Stimulated activated CD8-positive, alpha-beta memory T cell treated with anti-CD3 and anti-CD28 coated beads, Interleukin-12 subunit alpha, Interleukin-12 subunit beta, amount 100 ng/mL, for 1 hour (primary cell): ENCODE data around the gene JMJD1C.
A peak's percentile ranks its signal among the peaks of the same experiment; 100 is the strongest.
"Not testable (repeated sequence)": the region's sequence is repeated elsewhere in the genome, so short reads cannot be mapped to it uniquely, and the experiment has no call there.

Experiments used
- DNase-seq: peaks from one replicate; pipeline ENCODE4 v3.0.0-alpha.2; 2020; ENCODE audit warnings: low read depth

Gene JMJD1C

DNA sequence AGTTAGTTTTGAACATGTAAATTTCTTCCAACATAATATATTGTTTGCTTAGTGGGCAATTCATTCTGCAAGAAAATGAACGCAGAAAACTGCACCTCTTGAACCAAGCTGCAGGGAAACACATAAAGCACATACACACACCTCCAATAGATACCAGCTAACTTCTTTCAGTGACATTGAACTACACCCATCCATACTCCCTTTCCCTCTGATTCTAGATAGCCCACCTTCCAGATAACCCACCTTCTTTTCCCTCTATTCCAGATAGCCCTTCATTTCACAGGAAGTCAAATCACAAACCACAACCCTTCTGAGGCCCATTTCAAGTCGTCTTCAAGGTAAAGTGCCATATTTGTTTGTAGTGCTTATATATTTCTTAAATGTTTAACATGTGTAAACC, 304.2 kb downstream of the JMJD1C start:
- no peak for DNase-seq

DNA sequence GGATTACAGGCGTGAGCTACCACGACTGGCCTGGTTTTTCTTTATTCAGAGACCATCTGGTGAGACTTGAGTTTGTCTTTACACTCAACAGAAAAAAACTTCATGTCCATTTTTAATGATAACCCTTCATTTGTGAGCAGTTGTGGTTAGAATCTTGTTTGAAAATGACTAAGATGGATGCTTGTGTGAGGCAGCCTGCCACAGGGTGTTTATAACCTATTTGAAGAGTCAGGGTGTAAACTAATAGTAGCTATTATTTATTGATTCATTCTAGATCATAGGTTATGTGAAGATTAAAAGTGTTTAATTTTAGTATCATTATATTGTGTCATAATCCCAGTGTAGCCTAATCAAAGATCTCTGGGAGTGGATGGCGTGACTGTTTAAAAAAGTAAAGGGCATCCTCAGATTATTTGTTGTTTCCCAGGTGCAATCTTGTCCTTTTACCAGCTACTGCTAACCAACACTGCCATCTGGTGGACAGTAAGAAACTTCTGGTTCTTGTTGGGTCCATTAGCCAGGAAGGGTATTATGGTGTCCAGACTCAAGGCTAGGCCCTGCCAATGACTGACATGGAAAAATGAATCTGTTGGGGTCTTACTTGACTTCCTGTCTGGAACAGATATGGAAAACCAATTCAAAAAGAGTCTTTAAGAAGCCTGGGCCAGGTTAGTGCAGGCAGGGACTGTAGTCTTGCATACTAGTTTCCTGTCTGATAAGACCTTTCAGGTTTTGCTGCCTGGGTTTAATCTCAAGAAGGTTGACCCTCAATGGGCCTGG, 307.7 kb downstream of the JMJD1C start:
- peak; percentile 19 for DNase-seq

DNA sequence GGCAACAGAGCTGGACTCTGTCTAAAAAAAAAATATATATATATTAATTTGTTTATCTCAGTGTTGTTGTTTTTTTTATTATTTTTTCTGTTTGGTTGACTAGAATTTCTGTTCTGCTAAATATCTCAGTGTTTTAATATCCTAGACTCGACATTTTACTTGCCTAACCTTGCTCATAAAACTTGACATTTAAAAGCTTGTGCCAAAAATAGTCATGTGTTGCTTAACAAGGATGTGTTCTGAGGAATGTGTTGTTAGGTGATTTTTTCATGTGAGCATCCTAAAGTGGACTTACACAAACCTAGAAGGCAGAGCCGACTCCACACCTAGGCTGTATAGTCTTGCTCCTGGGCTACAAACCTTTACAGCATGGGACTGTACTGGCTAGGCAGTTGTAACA, 309.5 kb downstream of the JMJD1C start:
- no peak for DNase-seq

DNA sequence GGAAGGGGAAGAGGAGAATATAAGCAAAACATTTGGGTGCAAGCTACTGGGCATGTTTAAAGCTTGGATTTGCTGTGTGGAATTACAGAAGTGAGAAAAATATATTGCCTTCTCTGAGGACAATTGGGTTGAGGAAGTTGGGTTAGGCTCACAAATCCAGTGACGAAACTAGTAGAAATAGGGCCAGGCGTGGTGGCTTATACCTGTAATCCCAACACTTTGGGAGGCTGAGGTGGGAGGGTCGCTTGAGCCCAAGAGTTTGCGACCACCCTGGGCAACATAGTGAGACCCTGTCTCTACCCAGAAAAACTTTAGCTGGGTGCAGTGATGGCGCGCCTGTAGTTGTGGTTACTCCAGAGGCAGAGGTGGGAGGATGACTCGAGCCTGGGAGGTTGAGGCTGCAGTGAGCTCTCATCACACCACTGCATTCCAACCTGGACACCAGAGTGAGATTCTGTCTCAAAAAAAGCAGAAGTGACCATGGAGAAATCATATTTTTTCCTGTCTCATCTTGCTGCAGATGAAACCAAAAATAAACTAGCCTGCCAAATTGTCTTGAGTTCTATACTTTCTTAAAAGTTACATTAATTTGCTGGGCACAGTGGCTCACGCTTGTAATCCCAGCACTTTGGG, 310.3 kb downstream of the JMJD1C start:
- DNase-seq: no peak

DNA sequence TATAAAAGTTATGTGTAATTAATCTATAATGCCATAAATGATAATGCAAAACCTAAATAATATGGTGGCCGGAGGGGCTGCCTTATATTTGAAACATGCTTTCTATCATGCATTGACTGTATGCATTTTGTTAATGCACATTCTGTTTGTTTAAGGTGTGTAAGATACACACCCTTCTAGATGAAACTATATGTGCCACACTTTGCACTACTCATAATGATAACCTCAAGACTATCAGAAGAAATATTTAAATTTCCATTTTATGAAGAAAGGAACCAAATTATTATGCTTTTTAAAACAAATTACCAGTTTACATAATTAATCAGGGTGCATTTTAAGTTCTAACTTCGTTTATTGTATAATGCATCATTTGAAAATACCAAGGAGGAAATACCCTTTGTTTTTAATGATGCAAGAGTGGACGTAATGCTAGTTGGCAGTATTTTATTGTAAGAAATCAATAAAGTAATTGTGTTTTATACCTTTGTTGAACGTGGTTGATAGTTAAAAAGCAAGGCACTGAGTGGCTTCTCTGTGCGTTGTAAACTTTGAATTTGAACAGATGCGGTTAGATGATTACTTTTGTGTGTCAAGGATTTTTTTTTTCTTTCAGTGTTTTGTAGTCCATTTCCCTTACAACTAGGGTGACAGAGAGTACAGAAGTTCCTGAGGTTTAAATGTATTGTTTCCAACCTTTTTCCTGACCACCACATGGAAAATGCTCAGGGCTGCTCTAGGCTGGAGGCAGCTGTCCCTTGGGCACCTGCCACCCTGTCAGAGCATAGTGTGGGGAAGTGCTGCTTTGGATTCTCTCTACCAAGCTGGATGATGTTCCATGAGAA, 311.0 kb downstream of the JMJD1C start:
- DNase-seq: no peak

DNA sequence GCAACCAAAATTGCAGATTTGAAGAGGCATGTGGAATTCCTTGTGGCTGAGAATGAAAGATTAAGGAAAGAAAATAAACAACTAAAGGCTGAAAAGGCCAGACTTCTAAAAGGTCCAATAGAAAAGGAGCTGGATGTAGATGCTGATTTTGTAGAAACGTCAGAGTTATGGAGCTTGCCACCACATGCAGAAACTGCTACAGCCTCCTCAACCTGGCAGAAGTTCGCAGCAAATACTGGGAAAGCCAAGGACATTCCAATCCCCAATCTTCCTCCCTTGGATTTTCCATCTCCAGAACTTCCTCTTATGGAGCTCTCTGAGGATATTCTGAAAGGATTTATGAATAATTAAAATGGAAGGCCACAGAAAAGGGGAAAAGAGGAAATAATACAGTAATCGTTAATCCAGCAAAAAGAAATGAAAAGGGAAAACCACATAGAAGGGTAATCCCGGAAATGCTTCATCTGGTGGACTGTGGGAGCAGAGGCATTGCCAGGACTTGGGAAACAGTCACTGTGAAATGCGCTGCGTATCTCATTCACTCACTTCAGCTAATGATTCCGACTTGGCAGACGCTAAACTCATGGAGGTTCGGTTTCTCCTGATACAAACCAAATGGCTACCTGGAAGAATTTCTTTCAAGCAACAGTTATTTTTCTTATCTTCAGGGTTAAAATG, 311.8 kb downstream of the JMJD1C start:
- not testable (repeated sequence) for DNase-seq

DNA sequence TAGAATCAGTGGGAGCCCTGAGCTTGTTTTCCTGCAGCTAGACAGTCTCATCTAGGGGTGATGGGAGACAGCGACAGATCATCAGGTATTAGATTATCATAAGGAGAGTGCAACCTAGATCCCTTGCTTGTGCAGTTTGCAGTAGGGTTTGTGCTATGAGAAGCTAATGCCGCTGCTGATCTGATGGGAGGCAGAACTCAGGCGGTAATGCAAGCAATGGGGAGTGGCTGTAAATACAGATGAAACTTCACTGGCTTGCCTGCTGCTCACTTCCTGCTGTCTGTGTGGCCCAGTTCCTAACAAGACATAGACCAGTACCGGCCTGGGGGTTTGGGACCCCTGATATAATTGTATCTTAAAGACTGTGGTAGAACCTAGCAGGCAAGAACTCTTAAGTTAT, 315.0 kb downstream of the JMJD1C start:
- DNase-seq: no peak

DNA sequence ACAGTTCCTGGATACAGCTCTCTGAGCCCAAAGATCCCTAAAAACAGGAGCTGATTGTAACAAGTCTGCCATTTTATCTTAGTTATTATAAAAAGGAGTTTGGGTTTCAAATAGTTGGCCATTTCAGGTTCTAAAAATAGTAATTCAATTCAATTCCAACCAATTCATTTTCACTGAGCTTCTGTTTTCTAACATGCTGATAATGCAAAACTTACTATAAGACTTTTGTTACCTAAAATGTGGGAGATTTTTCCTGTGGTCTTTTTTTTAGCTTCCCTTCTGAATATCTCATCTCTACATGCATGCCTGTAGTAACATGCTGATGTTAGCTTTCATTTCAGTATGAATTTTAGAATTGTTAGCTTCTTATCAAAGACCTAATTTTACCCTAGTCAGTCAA, 319.3 kb downstream of the JMJD1C start:
- no peak for DNase-seq

DNA sequence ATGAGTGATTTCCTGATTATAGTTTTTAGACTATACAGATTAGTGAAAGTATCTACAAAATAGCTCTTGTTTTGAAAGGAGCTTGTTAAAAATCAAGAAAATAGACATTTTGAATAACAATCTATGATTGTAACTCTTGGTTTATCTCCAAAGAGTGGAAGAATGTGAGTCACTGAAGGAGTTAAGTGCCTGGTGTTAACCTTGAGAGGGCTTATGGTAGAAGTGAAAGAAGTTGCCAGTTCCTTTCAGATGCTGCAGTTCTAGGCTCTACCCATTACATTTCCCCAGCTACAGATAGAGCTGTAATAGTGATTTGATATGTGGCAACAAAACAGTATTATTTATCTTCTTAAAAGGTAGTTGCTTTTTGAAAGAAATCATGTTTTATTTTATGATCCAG, 320.0 kb downstream of the JMJD1C start:
- DNase-seq: no peak

DNA sequence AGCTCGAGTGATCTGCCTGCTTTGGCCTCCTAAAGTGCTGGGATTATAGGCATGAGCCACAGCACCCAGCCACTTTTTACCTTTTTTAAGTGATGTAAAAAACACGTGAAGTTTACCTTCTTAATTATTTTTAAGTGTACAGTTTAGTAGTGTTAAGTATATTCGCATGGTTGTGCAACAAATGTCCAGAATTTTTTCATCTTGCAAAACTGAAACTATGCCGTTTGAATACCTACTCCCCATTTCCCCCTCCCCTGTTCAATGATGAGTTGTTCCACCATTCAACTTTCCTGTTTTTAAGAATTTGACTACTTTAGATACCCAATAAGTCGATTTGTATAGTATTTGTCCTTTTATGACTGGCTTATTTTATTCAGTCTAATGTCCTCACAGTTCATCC, 321.8 kb downstream of the JMJD1C start:
- DNase-seq: no peak

DNA sequence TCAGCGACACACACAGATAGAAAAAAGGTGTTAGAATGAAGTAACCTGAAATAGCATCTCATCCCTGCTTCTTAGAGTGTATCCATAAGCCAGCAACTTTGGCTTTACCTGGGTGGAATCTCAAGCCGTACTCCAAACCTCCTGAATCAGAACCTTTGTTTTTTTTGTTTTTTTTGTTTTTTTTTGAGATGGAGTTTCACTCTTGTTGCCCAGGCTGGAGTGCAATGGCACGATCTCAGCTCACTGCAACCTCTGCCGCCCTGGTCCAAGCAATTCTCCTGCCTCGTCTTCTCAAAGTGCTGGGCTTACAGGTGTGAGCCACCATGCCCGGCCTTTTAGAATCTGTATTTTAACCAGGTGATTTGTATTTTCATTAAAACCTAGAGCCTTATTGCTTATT, 323.6 kb downstream of the JMJD1C start:
- DNase-seq: no peak

DNA sequence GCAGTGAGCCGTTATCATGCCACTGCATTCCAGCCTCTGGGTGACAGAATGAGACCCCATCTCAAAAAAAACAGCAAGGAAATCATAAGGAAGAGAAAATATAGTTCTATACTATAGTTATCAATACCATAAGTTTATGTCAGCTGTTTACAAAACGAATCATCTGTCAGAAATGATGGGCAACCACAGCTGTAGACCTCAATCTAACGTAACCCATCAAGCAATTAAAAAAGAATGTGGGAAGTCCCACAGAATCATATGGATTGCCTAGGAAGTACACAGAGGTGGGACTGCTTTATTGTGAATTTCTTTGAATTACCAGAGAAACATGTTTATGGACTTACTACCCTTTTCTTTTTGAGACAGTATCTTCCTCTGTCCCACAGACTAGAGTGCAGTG, 325.7 kb downstream of the JMJD1C start:
- DNase-seq: no peak

DNA sequence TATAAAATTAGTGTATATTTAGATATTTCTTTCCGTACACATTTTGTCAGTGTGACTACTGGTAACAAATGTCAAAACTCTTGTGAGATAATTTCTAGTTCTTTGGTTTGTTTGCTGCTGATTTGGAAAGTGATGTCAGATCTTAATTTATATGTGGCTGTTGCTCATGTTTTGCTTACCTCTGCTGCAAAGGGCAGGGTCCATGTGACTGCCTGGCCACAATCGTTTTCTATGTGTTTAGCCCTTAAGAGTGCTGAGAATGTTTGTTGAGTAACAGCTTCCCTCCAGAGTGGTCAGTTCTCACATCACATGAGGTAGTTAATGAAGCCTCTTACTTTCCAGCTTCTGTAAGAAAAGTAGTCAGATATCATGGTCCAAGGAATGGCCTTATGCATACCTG, 328.5 kb downstream of the JMJD1C start:
- DNase-seq: no peak

DNA sequence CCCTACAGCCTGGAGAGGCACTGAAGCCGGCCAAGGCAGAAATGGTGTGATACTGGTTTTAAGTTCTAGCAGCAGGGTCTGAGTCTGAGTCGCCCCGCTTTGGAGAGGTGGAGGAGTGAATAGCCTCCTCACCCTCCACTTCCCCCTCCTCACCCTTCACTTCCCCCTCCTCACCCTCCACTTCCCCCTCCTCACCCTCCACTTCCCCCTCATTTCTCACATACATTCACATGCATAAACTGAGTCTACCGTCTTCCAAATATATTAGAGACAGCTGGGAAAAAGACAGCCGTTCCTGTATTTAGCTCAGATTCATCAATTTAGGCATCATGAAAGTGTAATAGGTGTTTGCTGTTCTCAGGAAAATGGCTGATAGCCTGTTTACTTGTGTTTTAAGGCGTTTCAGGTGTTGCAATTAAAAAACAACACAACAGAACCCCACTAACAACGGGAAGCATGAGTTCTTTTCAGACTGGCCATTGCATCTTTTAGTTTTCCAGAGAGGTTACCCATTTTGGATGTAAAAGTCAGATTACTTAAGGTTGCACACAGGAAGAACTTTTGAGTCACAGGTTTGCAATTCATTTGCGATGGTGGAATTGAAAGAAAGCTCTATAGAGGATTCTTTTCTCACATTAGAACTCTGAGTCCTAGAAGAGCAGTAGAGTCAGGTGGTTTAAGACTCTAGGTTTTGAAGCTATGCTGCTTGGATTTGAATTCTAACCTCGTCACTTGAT, 331.8 kb downstream of the JMJD1C start:
- DNase-seq: no peak

DNA sequence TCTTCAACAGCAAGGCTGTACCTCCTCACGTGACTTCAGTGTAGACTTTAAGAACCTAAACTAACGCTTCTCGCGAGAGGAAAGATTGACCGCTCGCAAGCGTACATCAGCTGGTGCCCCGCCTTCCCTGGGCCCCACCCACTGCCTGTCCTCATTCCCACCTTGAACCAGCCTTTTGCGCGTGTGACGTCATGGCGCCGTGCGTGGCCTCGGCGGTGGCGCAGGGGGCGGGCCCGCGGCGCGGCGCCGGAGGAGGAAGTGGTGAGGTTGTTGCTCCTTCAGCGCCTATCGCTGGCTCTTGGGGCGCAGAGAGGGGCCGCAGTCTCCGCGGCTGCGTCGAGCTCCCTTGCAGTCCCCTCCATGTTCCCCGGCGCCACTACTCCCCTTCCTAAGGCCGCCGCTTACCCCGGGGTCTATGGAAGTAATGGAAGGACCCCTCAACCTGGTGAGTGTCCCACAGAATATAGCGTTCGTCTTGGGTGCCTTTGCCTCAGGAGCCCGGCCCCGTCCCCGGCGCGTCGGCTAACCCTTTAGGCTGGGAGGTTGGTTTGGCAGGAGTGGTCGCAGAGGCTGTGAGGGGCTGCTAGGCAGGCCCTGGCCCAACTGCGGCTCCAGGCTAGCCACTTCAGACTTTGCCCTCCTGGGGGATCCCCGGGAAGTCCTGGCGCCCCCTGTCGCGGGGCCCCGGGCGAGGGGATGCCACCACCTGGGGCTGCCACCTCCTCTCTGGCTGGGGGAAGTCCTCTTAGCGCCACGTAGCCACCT, 332.5 kb downstream of the JMJD1C start, which contains the start of gene NRBF2:
NRBF2 (plus strand) TSS at position 273 of the 765 bp plus-strand sequence; CDS start at position 416, 143 bp downstream.
- peak; percentile 95 for DNase-seq

DNA sequence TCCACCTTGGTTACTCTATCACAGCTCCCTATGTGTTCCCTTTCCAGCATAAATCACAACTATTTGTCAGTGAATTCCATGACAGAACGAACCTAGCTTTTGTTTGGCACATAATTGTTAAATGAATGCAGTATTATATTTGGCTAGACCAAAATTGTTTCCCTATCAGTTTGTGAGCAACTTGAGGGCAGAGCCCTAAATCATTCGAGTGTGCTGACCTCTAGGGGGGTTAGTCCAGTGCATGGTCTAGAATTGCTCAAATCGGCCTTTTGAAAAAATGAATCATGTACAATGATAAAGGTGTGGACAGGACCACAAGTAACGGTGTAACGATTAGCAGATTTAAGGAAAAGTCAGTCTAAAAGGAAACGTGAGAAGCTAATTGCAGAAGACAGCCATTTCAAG, 333.1 kb downstream of the JMJD1C start:
- DNase-seq: no peak

DNA sequence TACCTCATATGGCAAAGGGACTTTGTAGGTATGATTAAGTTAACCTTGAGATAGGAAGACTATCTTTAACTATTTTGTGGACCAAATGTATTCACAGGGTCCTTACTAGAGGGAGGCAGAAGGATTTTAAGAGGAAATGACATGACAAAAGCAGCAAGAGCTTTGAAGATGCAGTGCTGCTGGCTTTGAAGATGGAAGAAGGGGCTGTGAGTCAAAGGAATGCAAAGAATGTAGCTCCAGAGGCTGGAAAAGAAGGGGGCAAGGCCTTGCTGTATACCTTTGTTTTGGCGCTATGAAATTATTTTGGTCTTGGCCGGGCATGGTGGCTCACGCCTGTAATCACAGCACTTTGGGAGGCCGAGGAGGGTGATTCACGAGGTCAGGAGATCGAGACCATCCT, 335.9 kb downstream of the JMJD1C start:
- no peak for DNase-seq

DNA sequence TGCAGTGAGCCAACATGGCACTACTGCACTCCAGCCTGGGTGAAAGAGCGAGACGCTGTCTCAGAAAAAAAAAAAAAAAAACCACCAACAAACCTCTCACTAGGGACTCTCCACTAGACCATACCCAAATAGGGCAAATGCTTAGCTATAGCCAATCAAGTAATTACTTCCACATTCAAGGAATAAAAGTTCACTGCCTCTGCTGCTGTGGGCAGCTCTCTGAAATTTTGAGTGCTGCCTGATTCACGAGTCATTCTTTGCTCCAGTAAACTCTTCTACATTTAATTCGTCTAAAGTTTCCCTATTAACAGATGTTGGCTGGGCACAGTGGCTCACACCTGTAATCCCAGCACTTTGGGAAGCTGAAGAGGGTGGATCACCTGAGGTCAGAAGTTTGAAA, 337.3 kb downstream of the JMJD1C start:
- DNase-seq: no peak

DNA sequence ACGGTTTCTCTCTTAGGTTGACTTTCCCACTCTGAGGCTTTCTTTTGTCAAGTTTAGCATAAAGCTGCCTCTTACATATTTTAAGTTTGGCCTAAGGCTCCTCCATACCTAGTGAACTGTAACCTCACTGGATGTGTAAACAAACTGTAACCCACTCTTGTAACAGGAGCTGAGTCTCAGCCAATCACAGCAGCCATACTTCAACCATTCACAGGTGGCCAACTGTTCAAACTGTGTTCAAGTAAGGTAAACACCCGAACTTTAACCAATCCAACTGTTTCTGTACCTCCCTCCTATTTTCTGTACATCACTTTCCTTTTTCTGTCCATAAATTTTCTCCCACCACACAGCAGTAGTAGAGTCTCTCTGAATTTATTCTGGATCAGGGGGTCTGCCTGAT, 340.3 kb downstream of the JMJD1C start:
- DNase-seq: no peak

DNA sequence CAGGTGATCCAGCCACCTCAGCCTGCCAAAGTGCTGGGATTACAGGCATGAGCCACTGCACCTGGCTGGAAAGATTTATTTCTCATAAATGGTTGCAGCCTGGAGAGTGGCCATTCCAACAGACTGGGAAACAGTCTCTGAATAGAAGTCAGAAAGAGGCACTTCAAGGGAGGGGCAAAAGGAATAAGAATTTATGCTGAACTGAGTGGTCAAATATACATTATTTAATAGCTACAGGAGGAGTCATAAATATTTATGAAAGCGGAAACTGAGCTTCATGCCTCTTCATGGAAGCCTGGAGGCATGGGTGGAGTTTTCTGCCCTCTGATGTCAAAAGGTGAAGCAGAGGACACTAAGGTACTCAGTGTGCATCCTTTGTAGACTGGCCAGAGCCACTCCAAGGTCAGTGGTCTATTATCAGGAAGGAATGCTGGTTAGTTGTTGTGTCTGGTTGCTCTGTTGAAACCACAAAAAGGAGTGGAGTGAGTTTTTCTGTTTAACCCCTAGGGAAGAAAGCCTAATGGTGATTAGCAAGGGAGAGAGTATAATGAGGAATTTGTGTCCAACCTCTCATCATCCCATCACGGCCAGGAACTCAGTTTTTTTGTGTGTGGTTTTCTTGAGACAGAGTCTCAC, 341.9 kb downstream of the JMJD1C start:
- DNase-seq: no peak
